HG03439 (cell line): ENCODE results near the gene MYH6.
"Not testable (repeated sequence)": the region's sequence is repeated elsewhere in the genome, so short reads cannot be mapped to it uniquely, and the experiment has no call there.

Experiments
- ATAC-seq: cut with Tn5 transposase; IDR thresholded peaks from one replicate; pipeline ENCODE4 v1.9.1; 2021; ENCODE audit warnings: mild to moderate bottlenecking, moderate library complexity; ENCODE audit not compliant: unreplicated experiment

The MYH6 gene

DNA sequence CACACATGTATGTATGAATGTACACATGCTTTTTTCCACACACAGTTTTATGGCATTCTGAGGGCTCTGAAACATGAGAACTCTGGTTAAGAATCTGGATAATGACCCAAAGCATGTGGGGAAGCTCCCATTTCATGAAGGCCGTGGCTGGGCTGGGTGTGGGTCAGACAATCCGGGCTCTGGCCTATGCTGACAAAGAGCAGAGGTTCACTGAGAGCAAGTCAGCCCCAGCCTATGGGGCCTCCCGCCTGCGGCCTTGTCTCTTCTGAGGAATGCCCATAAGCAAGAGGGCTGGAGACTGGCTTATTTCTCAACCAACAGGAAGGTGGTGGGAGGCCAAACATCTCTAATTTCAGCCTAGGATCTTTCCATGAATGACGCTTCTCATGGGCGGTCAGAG lies 8.5 kb downstream of the MYH6 start:
- ATAC-seq: no peak

DNA sequence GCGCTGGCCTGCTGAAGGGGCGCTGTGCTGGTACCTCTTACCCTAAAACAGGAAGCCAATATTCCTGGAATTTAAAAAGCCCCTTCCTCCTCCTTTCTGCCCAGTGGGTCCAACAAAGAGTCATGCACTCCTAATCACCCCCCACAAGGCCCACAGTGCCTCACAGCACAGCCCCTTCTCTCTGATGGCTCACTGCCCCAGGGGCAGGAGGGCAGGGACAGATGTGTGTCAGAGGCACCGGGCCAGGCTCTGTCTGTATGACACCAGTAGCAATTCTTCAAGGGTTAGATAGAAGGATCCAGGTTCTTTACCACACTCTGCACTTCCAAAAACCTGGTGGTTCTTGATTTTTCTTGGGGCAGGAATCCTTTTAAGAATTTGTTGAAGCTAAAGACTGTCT lies 8.9 kb downstream of the MYH6 start:
- no peak for ATAC-seq

DNA sequence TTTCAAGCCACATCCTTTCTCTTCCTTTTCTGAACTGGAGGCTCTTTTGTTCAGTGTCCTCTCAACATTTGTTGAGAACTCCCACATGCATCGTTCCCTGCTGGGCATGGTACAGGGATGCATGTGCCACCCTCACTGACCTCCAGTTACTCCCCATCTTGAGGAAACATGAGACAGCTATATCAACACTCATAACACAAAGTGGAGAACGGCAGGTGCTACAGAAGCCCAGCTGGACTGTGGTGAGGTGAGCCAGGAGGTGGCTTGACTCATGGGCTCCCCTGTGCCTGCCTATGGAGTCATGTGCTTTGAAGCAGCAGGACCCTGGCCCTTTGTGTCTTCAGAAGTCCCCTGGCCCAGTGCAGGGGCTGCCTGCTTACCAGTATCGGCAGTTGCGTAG lies 9.7 kb downstream of the MYH6 start:
- no peak for ATAC-seq

DNA sequence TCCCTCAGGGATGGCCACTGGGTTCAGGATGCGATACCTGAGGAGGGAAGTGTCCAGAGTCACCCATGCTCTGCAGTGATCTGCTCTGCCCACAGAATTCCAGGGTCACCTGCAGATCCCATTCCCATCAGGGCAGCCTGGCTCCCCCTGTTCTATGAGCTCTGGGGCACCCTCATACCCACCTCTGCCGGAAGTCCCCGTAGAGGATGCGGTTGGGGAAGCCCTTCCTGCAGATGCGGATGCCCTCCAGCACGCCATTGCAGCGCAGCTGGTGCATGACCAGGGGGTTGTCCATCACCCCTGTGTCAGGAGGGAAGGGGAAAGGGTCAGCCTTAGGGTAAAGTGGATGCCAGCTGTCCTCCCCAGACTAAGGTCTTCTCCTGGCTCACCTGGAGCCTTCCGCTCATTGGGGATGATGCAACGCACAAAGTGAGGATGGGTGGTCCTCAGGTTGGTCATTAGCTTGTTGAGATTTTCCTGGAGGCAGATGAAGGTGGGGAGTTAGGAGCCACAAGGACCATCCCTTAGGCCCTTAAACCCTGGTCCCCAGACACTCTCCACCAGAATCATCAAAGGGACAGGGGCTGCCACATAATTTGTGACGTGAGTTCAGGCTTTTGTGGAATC lies 11.2 kb downstream of the MYH6 start:
- no peak for ATAC-seq

DNA sequence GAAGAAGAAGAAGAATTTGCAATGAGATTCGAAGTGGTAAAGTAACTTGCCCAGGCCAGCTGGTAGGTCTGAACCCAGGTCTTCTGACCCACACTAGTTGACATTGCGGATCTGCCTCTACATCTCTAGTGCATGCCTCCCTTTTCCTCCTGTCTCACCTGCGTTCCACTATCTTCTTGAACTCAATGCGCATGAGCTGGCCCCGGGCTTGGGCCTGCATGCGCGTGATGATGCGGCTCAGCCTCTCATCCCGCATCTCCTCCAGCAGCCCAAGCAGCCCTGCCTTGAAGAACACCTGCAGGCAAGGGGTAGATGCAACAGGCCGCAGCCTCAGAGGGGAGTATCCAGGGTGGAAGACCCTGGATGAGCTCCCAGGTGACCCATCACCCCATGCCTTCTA lies 11.9 kb downstream of the MYH6 start:
- ATAC-seq: no peak

DNA sequence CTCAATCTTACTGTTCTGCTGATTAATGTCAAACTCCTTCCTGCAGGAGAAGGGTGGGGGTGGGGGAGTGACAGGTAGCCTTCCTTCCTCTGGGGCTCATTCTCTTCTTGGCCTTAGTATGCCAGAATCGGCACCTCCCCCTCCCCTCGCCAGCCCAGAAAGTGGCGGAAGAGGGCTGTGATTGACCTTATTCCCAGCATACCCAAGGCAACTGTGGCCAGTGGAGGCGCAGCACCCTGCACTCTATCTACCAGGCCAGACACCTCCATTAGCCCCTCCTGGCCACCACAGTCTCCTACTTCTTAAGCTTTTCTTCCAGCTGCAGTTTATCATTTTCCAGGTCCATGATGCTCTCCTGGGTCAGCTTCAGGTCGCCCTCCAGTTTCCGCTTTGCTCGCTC lies 15.5 kb downstream of the MYH6 start:
- no peak for ATAC-seq

DNA sequence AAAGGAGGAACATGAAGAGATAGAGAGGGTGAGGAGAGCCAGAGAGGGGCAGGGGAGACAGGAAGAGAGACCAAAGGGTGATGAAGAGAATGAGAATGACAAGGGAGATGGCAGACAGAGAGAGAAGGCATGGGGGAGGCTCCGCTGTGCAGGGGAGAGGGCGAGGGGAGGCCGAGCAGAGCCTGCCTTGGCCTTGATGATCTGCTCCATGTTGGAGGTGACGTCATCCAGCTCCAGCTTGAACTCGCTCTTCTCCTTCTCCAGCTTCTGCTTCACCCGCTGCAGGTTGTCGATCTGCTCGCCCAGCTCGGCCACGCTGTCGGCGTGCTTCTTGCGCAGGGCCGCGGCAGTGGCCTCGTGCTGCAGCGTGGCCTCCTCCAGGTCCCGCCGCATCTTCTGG lies 18.2 kb downstream of the MYH6 start:
- ATAC-seq: not testable (repeated sequence)

DNA sequence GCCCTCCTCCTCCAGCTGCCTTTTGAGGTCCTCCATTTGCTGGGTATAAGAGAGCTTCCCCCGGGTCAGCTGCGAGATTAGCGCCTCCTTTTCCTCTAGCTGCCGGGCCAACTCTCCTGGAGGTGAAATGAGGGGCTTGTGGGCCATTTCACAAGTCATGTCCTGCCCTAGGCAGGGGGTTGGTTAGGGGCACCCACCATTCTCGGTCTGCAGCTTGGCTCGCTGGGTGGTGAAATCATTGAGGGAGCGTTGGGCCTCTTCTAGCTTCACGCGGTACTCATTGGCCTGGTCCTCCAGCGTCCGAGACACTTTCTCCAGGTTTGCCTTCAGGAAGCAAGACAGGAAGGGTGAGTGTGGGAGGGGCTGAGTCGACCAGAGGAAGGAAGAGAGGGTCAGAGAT lies 18.7 kb downstream of the MYH6 start:
- ATAC-seq: no peak

DNA sequence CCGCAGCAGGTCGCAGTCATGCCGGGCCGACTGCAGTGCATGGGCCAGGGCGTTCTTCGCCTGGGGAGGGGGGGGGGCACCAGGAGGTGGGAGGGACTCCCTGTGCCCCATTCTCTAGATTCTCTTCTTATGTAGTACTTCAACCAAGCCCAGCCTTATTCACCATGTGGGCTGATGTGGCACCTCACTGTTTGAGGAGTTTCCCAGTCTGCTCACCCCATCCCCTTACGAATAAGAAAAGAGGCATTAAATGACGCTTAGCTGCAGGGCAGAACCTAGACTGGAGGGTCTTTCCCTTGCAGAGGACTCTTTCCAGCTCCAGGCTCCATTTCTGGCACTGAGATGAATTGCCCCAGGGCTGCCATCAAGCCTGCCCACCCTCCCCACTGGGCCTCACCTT lies 19.1 kb downstream of the MYH6 start:
- ATAC-seq: no peak

DNA sequence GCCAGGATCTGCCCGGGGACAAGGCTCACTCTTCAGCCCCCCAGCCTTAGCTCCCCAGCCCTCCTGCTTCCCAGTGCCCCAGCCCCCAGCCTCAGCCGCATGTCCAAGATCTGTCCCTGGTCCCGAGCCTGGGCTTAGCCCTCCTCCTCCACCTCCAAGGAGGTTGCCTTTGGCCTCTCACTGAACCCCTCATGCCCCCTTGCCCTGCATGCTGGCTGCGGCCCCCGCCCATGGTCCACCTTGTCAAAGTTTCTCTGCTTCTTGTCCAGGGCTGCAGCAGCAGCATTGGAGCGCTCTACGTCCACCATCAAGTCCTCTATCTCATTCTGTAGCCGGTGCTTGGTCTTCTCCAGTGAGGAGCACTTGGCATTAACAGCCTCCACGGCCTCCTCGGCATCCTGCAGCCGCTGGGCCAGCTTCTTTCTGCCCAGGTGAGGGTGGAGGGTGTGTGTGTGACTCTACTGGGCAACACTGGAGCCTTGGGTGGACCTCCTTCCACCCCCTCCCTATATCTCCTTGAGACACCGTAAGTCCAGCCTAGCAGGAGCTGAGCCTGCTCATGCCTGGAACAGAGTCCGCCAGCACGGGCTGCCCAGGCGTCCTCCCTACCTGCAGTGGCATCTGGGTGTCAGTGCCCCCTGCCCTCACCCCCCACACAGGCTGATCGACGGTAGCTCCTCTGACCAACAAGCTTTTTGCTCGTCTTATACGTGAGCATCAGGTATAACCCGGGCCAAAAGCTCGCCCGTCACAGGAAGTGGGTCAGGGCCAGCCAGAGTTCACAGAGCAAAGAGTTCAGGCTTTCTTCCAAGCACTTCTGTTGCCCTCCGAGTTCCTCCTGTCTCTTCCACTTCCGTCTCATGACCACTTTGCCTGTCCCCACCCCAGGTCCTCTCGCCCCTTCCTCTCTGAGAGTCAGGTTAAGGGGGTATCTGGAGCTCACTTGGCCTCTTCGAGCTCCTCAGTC lies 19.9 kb downstream of the MYH6 start:
- ATAC-seq: no peak

DNA sequence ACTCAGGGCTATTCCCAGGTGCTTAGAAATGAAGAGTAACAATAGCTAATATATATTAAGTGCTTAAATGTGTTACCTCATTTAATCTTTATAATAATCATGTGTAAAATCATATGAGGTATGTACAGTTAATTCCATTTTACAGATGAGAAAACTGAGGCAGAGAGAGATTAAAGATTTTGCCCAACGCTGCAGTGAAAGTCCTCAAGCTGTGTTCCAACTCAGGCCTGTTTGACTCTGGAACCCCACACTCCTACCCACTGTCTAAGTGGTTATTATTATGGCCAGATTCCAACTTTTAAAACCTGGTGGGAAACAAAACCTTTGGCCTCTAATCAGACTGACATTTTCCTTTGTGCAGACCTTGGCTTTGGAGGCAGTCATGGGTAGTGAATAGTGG lies 21.1 kb downstream of the MYH6 start:
- ATAC-seq: no peak

DNA sequence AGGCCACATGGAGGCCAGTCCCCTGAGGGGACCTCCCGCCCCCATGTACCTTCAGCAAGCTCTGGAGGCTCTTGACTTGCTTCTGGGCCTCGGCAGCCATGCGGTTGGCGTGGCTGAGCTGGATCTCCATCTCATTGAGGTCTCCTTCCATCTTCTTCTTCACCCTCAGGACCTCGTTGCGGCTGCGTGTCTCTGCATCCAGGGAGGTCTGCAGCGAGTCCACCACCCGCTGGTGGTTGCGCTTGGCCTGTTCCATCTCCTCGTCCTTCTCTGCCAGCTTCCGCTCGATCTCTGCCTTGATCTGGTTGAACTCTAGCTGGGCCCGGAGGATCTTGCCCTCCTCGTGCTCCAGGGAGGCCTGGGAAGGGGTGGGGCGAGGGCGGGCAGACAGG lies 21.8 kb downstream of the MYH6 start:
- ATAC-seq: not testable (repeated sequence)

DNA sequence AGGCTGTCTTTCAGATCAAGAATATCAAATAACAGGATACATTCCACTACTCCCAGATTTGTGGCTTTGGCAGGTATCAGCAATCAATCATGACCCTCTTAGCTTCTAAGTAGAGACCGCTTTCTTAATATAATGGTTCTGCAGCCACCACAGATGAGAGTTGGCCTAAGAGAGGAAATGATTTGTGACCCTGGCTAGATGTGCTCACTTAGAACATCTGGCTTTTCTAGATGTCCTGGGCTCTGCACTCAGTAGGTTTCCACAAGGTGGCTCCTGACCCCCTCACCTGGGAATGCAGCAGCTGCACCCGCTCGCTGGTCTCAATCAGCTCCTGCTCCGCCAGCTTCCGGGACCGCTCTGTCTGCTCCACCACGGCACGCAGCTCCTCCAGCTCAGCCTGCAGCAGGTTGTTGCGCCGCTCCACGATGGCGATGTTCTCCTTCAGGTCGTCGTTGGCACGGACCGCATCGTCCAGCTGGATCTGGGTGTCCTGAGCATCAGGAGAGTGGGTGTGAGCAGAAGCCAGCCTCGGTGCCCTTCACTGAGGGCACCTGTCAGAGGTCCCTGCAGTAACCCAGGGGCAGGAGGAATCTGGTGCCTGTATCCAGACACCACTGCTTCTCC lies 22.3 kb downstream of the MYH6 start:
- no peak for ATAC-seq

DNA sequence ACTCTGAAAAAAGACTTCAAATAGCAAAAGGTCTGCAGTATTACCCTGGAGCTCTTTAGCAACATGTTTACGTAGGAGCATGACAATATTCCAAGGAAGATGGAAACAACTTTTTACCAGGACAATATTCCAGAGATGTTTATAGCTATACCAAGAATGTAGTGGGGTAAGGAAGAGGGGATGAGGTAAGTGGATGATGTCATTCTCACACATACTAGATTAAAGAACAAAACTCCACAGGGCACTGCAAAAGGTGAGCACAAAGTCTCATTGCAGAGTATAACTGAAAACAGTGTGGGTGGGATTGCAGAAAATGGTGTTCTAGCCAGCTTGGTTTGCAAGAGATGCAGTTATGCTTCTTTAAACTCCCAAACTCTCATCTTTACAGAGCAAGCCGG lies 22.8 kb downstream of the MYH6 start:
- ATAC-seq: no peak

DNA sequence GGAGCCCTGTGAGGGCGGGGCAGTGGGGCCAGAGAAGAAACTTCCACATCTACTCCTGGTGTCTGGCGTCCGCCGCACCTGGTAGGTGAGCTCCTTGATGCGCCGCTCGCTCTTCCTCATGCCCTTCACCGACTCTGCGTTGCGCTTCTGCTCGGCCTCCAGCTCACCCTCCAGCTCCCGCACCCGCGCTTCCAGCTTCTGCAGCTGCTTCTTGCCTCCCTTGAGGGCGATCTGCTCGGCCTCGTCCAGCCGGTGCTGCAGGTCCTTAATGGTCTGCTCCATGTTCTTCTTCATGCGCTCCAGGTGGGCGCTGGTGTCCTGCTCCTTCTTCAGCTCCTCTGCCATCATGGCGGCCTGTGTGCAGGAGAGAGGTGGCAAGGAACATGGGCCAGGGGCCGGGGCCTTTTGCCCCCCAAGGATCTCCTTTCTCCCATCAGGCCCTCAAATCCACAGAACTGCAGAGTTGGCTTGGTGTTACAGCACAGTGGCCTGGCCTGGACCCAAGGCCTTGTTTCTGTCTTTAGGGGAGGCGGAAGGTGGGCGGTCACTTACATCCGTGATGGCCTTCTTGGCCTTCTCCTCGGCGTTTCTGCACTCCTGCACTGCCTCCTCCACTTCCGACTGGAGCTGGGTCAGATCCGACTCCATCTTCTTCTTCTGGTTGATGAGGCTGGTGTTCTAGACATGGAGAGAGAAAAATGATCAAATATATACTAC lies 23.6 kb downstream of the MYH6 start:
- ATAC-seq: no peak

DNA sequence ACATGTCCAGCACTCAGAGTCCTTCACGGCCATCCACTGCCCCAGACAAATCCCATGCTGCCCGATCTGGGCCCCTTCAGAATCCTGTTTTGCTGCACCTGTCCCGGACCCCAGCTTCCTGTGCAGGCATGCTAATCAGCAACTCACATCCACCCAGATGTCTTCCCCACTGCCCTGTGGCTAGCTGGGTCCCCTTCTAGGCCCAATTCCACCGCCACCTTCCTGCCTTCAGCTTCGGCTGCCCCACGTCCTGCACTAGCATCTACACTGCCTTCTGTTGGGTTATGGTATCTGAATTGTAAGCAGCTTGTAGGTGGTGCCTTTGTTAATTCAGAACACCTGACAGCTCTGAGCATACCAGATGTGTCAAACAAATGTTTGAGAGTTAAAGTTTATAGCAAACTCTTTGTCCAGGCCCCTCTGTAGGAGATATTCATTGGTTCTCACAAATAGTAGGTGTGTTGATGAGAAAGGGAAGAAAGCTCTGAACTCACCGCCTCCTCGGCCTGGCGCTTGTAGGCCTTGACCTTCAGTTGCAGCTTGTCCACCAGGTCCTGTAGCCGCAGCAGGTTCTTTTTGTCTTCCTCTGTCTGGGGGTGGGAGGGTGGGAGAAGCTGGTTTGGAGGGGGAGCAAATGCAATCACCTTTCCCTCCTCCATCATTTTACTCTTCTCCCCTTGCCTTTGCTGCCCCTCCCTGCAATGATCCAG lies 25.2 kb downstream of the MYH6 start:
- no peak for ATAC-seq

DNA sequence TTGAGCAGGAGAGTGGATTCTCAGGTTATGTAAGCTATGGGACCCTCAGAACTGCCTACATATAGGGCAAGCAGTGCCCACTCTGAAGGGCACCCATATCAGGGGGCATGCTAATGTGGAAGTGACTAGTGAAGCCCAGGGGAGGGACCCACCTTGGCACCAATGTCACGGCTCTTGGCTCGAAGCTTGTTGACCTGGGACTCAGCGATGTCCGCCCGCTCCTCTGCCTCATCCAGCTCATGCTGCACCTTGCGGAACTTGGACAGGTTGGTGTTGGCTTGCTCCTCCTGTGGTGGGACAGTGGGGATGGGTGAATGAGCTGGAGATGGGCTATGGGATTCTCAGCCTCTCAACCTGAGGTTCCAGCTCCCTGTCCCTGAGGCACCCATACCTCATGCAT lies 25.8 kb downstream of the MYH6 start:
- no peak for ATAC-seq

DNA sequence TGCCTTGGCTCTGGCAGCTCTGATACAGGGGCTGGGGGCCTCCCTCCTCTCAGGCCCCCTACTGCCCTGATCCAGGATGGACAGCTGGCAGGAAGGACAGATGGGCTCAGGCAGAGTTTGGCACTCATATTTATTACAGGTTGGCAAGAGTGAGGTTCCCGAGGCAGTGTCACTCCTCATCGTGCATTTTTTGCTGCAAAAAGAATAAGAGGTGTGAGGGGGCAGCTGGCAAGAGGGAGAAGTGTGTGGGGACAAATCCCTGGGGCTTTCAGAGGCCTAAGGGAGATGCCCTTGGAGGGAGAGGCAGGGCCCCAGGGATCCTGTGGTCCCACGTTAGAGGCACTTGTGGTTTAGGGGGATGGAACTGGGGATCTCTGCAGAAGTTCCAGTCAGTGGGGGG lies 26.2 kb downstream of the MYH6 start:
- no peak for ATAC-seq

DNA sequence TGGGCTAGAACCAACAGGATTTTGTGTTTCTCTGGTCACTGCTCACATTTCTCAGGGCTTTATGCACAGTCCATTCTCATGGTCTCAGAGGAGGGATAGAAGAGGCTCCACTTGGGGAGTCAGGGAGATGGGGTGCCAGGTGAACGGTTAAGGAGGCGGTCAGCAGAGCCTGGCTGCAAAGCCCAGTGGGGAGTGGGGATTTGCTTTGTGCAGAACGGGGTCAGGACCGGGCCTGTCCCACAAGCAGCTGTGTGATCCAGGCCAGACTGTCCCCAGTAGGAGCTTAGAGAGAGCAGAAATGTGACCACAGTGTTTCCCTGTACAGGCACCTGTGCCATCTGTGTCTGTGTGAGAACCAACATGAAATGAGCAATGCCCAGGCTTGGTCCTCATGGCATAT lies 27.1 kb downstream of the MYH6 start:
- ATAC-seq: no peak

DNA sequence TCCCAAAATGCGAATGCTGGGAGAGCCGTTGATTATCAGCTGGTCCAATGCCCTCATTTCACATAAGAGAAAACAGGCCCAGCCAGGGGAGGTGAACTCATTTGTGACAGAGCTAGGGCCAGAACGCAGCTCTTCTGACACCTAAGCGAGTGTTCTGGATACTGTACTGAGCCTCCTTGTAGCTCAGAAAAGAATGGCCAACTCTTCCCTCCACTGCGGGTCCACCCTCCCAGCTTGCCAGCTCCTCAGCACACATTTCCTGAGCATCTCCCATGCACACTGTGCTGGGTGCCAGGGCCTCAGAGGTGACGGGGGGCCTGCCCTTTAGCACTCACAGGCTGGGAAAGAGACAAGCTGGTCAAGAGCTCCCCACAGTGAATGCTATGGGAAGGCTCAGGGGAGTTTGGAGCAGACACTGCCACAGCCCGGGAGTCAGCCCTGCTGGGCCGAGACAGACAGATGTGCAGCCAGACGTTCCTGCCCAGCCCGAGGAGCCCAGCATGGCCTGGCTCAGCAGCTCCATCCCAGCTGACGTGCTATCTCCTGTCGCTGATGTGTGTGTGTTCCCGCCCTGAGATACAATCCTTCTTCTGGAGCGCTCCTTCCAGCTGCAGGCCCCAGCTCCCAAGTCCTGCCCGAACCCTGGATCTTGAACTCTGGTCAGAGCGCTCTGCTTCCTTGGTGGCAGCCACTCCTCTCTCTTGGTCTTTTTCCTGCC lies 27.7 kb downstream of the MYH6 start:
- ATAC-seq: no peak
